Measurements from ENCODE around the gene POTEH.
"Not testable (repeated sequence)": the region's sequence is repeated elsewhere in the genome, so short reads cannot be mapped to it uniquely, and the experiment has no call there.

The POTEH gene

DNA sequence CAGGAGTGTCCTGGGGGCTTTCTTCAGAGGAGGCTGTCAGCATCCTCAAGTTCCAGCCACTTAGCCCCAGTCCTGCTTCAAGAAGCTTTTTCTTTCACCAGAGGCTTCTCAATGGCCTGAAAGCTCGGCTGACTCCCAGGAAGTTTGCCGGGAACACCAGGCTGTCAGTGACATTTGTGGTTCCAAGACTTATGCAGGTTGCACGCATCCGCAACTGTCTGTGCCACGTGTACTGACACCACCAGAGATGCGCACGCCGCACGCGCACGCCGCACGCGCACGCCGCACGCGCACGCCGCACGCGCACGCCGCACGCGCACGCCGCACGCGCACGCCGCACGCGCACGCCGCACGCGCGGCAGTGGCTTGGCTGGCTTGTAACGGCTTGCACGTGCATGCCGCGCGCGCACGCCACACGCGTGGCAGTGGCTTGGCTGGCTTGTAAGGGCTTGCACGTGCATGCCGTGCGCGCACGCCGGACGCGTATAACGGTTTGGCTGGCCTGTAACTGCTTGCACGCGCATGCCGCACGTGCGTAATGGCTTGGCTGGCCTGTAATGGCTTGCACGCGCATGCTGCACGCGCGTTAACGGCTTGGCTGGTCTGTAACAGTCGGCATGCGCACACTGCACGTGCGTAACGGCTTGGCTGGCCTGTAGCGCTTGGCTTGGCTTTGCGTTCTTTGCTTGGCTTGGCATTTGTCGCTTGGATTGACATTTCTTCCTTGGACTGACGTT, 646 bp upstream of the POTEH start:
- H3K9me3 ChIP-seq (ENCODE audit: control insufficient read depth, insufficient read depth, low read length) = not testable (repeated sequence)

DNA sequence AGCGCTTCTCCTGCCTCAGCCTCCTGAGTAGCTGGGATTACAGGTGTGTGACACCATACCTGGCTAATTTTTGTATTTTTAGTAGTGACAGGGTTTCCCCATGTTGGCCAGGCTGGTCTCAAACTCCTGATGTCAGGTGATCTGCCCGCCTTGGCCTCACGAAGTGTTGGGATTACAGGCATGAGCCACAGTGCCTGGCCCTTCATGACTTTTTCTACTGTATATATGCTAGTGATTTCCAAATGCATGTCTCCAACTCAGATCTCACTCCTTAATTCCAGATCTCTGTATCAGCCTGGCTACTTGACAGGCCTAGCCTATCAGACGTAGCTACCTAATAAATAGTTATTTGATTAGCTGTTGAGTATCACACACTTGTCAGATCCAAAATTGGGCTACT, 23.8 kb downstream of the POTEH start:
- H3K9ac ChIP-seq (ENCODE audit: low read depth, low read length); H3K9me3 ChIP-seq (ENCODE audit: control insufficient read depth, insufficient read depth, low read length); H3K4me1 ChIP-seq (ENCODE audit: insufficient read depth, low read length); H3K36me3 ChIP-seq (ENCODE audit: insufficient read depth, low read length): not testable (repeated sequence)

More for the DNA sequence above, 646 bp upstream of the POTEH start:
- H3K4me1 ChIP-seq (ENCODE audit: insufficient read depth, low read length); H3K9ac ChIP-seq (ENCODE audit: low read depth, low read length); H3K36me3 ChIP-seq (ENCODE audit: insufficient read depth, low read length): not testable (repeated sequence)

DNA sequence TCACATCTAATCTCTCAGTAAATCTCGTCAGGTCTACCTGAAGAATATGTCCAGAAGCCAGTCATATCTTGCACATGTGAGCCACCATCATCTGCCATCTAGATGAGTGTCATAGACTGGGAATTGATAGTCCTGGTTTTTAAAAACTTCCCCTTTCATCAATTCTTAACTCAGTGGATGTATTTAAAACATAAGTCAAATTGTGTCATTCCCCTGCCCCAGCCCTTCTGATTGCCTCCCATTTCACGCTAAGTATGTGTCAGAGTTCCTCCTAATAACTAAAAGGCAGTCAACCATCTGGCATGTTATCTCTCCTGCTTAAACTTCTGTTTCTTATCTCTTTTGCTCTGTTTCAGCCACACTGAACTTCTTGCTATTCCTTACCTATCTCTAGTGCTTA, 24.3 kb downstream of the POTEH start:
- H3K4me1 ChIP-seq (ENCODE audit: insufficient read depth, low read length); H3K36me3 ChIP-seq (ENCODE audit: insufficient read depth, low read length); H3K9me3 ChIP-seq (ENCODE audit: control insufficient read depth, insufficient read depth, low read length); H3K9ac ChIP-seq (ENCODE audit: low read depth, low read length): not testable (repeated sequence)

DNA sequence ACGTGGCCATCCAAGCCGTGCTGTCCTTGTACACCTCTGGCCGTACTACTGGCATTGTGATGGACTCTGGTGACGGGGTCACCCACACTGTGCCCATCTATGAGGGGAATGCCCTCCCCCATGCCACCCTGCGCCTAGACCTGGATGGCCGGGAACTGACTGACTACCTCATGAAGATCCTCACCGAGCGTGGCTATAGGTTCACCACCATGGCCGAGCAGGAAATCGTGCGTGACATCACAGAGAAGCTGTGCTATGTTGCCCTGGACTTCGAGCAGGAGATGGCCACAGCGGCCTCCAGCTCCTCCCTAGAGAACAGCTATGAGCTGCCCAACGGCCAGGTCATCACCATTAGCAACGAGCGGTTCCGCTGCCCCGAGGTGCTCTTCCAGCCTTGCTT, 32.1 kb downstream of the POTEH start:
- H3K9ac ChIP-seq (ENCODE audit: low read depth, low read length); H3K4me1 ChIP-seq (ENCODE audit: insufficient read depth, low read length); H3K36me3 ChIP-seq (ENCODE audit: insufficient read depth, low read length); H3K9me3 ChIP-seq (ENCODE audit: control insufficient read depth, insufficient read depth, low read length): not testable (repeated sequence)

DNA sequence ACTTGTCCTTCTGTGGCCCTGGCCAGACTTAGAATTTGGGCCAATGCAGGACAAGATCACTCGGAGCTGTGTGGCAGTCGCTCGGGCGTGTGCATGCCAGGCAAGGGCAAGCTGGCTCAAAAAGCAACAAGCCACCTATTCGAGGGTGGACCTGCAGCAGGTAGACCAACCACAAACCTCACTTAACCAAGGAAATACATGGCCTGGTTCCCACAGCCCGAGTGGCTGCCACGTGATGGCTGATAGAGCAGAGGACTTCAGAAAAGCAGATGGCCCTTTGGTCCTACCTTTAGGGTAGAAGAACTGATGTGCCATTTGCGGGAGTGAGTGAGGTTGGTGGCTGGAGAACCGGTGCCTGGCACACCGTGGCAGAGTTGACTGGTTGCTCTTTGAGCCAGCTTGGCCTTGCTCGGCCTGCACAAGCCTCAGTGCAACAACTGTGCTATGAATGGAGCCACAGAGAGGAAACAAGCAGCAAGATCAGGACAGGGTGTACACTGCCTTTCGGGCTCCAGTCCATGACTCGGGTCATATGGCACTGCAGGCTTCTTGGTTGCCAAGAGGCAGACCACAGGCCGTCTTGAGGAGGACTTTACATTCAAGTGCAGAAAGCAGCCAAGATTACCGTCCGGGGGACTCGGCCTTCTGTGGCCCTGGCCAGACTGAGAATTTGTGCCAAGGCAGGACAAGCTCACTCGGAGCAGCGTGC, 39.5 kb downstream of the POTEH start:
- H3K9ac ChIP-seq (ENCODE audit: low read depth, low read length); H3K9me3 ChIP-seq (ENCODE audit: control insufficient read depth, insufficient read depth, low read length); H3K36me3 ChIP-seq (ENCODE audit: insufficient read depth, low read length); H3K4me1 ChIP-seq (ENCODE audit: insufficient read depth, low read length): not testable (repeated sequence)

DNA sequence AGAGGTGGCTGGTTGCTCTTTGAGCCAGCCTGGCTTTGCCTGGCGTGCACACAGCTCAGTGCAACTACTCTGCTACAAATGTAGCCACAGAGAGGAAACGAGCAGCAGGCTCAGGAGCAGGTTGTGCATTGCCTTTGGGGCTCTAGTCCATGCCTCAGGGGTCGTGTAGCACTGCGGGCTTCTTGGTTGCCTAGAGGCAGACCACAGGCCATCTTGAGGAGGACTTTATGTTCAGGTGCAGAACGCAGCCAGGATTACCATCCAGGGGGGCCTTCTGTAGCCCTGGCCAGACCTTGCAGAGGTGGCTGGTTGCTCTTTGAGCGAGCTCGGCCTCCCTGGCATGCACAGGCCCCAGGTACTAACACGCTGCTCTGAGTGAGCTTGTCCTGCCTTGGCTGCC, 41.2 kb downstream of the POTEH start:
- not testable (repeated sequence) for H3K36me3 ChIP-seq (ENCODE audit: insufficient read depth, low read length); H3K4me1 ChIP-seq (ENCODE audit: insufficient read depth, low read length); H3K9ac ChIP-seq (ENCODE audit: low read depth, low read length); H3K9me3 ChIP-seq (ENCODE audit: control insufficient read depth, insufficient read depth, low read length)

DNA sequence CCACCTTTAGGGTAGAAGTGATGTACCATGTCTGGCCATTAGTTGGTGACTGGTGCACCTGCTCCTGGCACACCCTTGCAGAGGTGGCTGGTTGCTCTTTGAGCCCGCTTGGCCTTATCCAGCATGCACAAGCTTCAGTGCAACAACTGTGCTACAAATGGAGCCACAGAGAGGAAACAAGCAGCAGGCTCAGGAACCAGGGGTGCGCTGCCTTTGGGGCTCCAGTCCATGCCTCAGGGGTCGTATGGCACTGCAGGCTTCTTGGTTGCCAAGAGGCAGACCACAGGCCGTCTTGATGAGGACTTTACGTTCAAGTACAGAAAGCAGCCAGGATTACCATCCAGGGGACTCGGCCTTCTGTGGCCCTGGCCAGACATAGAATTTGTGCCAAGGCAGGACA, 44.6 kb downstream of the POTEH start:
- not testable (repeated sequence) for H3K36me3 ChIP-seq (ENCODE audit: insufficient read depth, low read length); H3K9me3 ChIP-seq (ENCODE audit: control insufficient read depth, insufficient read depth, low read length); H3K4me1 ChIP-seq (ENCODE audit: insufficient read depth, low read length); H3K9ac ChIP-seq (ENCODE audit: low read depth, low read length)

DNA sequence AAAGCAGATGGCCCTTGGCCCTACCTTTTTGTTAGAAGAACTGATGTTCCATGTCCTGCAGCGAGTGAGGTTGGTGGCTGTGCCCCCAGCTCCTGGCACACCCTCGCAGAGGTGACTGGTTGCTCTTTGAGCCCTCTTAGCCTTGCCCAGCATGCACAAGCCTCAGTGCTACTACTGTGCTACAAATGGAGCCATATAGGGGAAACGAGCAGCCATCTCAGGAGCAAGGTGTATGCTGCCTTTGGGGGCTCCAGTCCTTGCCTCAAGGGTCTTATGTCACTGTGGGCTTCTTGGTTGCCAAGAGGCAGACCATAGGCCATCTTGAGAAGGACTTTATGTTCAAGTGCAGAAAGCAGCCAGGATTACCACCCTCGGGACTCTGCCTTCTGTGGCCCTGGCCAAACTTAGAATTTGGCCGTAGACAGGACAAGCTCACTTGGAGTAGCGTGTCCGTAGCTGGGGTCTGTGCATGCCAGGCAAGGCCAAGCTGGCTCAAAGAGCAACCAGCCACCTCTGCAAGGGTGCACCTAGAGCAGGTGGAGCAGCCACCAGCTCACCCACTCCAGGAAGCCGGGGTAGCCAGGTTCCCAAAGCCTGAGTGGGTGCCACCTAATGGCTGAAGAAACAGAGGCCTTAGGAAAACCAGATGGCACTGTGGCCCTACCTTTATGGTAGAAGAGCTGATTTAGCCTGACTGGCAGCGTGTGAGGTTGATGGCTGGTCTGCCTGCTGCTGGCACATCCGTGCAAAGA, 48.5 kb downstream of the POTEH start:
- H3K9me3 ChIP-seq (ENCODE audit: control insufficient read depth, insufficient read depth, low read length); H3K36me3 ChIP-seq (ENCODE audit: insufficient read depth, low read length); H3K9ac ChIP-seq (ENCODE audit: low read depth, low read length); H3K4me1 ChIP-seq (ENCODE audit: insufficient read depth, low read length): not testable (repeated sequence)

DNA sequence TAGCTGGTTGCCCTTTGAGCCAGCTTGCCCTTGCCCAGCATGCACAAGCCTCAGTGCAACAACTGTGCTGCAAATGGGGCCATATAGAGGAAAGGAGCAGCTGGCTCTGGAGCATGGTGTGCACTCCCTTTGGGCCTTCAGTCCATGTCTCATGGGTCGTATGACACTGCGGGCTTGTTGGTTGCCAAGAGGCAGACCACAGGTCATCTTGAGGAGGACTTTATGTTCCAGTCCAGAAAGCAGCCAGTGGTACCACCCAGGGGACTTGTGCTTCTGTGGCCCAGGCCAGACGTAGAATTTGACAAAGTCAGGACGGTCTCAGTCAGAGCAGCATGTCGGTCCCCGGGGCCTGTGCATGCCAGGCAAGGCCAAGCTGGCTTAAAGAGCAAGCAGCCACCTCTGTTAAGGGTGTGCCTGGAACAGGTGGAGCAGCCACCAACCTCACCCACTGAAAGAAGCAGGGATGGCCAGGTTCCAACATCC, 49.1 kb downstream of the POTEH start:
- not testable (repeated sequence) for H3K4me1 ChIP-seq (ENCODE audit: insufficient read depth, low read length); H3K36me3 ChIP-seq (ENCODE audit: insufficient read depth, low read length); H3K9ac ChIP-seq (ENCODE audit: low read depth, low read length); H3K9me3 ChIP-seq (ENCODE audit: control insufficient read depth, insufficient read depth, low read length)

DNA sequence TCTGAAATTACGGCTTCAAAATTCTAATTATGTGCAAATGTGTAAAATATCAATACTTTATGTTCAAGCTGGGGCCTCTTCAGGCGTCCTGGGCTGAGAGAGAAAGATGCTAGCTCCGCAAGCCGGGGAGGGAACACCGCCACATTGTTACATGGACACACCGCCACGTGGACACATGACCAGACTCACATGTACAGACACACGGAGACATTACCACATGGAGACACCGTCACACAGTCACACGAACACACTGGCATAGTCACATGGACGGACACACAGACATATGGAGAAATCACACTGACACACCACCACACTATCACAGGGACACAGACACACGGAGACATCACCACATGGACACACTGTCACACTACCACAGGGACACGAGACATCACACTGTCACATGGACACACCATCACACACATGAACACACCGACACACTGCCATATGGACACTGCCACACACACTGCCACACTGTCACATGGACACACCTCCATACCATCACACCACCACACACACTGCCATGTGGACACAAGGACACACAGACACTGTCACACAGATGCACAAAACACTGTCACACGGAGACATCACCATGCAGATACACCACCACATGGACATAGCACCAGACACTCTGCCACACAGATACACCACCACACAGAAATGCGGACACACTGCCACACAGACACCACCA, 58.0 kb downstream of the POTEH start:
- H3K9ac ChIP-seq (ENCODE audit: low read depth, low read length) = not testable (repeated sequence)

DNA sequence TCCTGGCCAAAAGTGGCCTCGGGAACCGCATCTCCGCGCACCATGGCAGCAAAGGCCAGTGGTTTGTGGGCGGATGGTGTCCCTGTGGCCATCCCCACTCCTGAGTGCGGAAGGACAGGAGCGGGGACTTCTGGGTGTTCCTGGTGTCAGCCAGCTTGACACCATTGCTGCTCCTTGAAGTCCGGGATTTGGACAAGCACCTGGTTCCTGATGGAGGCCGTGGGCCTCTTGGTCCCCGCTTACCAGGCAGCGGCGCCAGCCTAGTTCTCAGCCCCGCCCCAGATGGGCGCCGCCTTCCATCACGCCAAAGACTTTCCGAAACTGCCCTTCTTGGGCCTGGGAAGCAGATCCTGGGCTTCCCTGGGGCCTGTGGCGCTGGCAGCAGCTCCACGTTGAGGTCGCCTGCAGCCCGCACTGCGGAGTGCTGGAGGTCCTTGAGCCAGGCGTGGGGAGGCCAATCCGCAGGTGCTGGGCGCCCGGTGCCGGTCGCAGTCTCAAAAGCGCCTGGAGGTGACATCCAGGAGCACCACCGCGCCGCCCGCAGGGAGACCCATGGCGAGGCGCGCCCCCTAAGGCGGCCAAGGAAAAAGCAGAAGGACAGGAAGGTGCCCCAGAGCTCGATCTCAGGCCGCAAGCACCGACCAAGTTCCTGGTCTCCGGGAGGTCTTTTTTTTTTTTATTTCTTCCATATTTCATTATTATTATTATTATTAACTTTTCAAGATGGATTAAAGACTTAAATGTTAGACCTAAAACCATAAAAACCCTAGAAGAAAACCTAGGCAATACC, 59.5 kb downstream of the POTEH start:
- H3K9ac ChIP-seq (ENCODE audit: low read depth, low read length); H3K9me3 ChIP-seq (ENCODE audit: control insufficient read depth, insufficient read depth, low read length); H3K4me1 ChIP-seq (ENCODE audit: insufficient read depth, low read length); H3K36me3 ChIP-seq (ENCODE audit: insufficient read depth, low read length): not testable (repeated sequence)

More for the DNA sequence above, 58.0 kb downstream of the POTEH start:
- not testable (repeated sequence) for H3K9me3 ChIP-seq (ENCODE audit: control insufficient read depth, insufficient read depth, low read length); H3K36me3 ChIP-seq (ENCODE audit: insufficient read depth, low read length); H3K4me1 ChIP-seq (ENCODE audit: insufficient read depth, low read length)

DNA sequence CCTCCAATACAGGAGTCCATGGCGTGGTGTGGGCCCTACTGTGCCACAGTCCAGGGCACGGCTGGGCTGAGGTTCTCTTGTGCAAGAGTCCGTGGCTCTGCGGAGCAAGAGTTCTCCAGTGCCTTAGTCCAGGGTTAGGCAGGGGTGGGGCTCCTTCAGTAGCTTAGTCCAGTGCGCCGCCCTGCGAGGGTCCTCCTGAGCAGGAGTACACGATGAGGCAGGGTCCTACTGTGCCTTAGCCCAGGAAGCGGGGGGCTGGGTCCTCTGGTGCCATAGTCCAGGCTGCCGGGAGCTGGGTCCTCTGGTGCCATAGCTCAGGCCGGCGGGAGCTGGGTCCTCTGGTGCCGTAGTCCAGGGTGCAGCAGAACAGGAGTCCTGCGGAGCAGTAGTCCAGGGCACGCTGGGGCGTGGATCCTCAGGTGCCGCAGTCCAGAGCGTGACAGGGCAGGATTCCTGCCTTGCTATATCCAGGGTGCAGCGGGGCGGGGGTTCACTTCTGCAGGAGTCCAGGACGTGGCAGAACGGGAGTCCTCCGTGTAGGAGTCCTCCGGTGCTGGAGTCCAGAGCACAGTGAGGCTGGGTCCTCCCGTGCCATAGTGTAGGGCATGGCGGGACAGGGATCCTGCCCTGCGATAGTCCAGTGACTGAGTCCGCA, 69.7 kb downstream of the POTEH start:
- not testable (repeated sequence) for H3K36me3 ChIP-seq (ENCODE audit: insufficient read depth, low read length); H3K9ac ChIP-seq (ENCODE audit: low read depth, low read length); H3K4me1 ChIP-seq (ENCODE audit: insufficient read depth, low read length); H3K9me3 ChIP-seq (ENCODE audit: control insufficient read depth, insufficient read depth, low read length)

DNA sequence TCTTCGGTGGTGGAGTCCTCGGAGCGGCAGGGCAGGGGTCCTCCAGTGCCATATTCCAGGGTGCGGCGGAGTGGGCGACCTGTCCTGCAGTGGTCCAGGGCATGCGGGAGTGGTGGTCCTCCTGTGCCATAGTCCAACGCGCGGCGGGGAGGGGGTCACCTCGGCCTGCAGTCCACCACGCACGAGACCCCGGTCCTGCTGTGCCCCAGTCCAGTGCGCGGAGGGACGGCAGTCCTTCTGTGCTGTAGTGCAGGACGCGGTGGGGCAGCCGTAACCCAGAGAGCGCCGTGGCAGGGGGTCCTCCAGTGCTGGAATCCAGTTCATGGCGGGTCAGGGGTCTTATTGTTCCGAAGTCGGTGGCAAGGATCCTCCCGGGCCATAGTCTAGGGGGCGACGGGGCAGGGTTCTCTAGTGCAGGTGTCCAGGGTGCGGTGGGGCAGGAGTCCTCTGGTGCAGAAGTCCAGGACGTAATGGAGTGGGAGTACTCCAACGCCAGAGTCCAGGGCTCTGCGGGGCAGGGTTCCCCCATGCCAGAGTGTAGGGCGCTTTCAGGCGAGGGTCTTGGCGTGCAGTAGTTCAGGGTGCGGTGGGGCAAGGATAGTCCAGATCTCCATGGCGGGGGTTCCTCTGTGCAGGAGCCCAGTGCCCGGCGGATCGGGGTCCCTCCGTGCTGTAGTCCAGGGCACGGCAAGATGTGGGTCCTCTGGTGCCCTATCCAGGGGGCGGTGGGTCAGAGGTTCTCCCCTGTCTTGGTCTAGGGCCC, 70.7 kb downstream of the POTEH start:
- H3K36me3 ChIP-seq (ENCODE audit: insufficient read depth, low read length); H3K9ac ChIP-seq (ENCODE audit: low read depth, low read length); H3K4me1 ChIP-seq (ENCODE audit: insufficient read depth, low read length); H3K9me3 ChIP-seq (ENCODE audit: control insufficient read depth, insufficient read depth, low read length): not testable (repeated sequence)
